Measurements from ENCODE around the gene FRMD3. TPM values are rescaled to one million over a fixed set of nuclear protein-coding genes. Genes with fewer than 3 reads are reported as not detected.

The FRMD3 gene
- total RNA-seq, 2 donors from 2014 or later, result 2.1 to 4.6 TPM

DNA sequence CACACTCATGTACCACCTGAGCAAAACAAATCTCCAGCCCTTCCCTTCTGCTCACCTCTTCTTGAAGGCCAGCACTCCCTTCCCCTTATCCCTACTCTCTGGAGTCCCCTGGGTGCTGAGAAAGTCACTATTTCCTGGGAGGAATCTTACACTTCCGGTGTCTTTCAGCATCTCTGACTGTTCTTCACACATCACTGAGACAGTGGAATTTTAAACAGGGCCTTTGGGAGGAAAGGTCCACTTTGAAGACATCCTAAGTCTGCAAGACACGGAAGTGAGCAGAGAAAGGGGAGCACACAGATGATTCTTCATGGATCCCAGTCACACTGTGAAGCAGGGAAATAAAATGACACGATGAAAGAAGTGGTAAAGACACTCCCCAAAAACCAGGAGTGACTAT is 25.6 kb downstream of the FRMD3 start:
- WGBS, 2 donors, result 83 to 88% methylated on average over 3 of the region's 3 CpGs
- no peaks in the 10 kb centered on the region for H3K9me3 ChIP-seq
- intact Hi-C loops (cut with DNase I), result no loop called here
- H3K36me3 ChIP-seq (replicated peaks in 1 of 2; ENCODE audit: insufficient read depth in 1 of 2, low read depth in 2 of 2), result no peaks in the 10 kb centered on the region
- H3K27ac ChIP-seq, result no peak overlapping the region
- ATAC-seq (no peak), DNase-seq (no peak)
- no peaks in the 10 kb centered on the region for H3K4me1 ChIP-seq
- no peak for TF ChIP-seq POLR2A (IDR thresholded peaks at IDR 0.05)
- TF ChIP-seq, protein P1, sequence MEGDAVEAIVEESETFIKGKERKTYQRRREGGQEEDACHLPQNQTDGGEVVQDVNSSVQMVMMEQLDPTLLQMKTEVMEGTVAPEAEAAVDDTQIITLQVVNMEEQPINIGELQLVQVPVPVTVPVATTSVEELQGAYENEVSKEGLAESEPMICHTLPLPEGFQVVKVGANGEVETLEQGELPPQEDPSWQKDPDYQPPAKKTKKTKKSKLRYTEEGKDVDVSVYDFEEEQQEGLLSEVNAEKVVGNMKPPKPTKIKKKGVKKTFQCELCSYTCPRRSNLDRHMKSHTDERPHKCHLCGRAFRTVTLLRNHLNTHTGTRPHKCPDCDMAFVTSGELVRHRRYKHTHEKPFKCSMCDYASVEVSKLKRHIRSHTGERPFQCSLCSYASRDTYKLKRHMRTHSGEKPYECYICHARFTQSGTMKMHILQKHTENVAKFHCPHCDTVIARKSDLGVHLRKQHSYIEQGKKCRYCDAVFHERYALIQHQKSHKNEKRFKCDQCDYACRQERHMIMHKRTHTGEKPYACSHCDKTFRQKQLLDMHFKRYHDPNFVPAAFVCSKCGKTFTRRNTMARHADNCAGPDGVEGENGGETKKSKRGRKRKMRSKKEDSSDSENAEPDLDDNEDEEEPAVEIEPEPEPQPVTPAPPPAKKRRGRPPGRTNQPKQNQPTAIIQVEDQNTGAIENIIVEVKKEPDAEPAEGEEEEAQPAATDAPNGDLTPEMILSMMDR (IDR thresholded peaks at IDR 0.05), result no peak
- no peak overlapping the region for H3K4me3 ChIP-seq
- no peaks in the 10 kb centered on the region for H3K27me3 ChIP-seq

DNA sequence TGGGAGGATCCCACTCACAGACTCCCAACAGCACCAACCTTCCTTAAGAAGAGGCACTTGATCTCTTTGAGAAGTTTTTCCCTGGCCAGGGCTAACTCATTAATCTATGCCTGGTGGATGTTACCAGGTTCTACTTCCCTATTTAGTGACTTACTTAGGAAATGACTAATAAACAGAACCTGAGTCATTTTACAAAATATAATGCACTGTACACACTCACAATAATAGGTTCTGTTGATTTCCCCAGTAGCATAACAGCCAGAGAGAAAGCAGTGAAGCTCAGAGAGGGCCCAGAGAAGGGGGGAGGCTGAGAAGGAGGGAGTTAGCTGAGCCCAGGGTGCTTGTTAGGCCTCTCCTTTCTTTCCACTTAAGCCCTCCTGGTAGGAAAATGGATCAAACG is 27.1 kb downstream of the FRMD3 start:
- no peak for ATAC-seq
- Histone ChIP-seq H3K27me3 (no peaks in the 10 kb centered on the region), H3K4me1 (no peaks in the 10 kb centered on the region), H3K9me3 (no peaks in the 10 kb centered on the region), H3K4me3 (no peak overlapping the region), H3K36me3 (replicated peaks in 1 of 2; ENCODE audit: insufficient read depth in 1 of 2, low read depth in 2 of 2) (no peaks in the 10 kb centered on the region), H3K27ac (no peak overlapping the region)
- 58 to 60% methylated on average over 1 of the region's 1 CpG for WGBS, 2 donors
- TF ChIP-seq, protein P1 (IDR thresholded peaks at IDR 0.05), result no peak
- no peak for TF ChIP-seq POLR2A (IDR thresholded peaks at IDR 0.05)
- intact Hi-C loops (cut with DNase I), result no loop called here
- no peak for DNase-seq

DNA sequence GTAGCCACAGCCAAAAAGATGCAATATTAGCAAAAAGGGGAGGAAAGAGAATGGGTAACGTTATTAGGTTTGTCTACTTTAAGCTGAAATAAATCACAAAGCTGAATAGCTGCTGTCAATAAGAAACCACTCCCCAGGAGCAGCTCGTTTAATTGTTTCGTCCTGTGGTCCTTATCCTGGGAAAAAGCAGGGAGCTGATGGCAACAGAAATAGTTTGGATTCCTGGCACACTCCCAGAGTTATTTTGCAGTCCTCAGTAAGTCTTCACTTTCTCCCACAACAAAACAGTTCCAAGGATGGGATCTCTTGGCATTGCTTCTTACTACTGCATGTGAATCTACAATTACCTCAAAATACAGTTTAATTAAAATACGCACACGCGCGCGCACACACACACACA is 28.8 kb downstream of the FRMD3 start:
- TF ChIP-seq, protein P1 (IDR thresholded peaks at IDR 0.05), result no peak
- no peak for TF ChIP-seq POLR2A (IDR thresholded peaks at IDR 0.05)
- Histone ChIP-seq H3K4me1 (no peaks in the 10 kb centered on the region), H3K27me3 (no peaks in the 10 kb centered on the region), H3K9me3 (no peaks in the 10 kb centered on the region), H3K27ac (no peak overlapping the region), H3K36me3 (replicated peaks in 1 of 2; ENCODE audit: insufficient read depth in 1 of 2, low read depth in 2 of 2) (no peaks in the 10 kb centered on the region), H3K4me3 (no peak overlapping the region)
- DNase-seq, result no peak
- intact Hi-C loops (cut with DNase I), result no loop called here
- WGBS, 2 donors, result 73 to 81% methylated on average over 8 of the region's 8 CpGs
- ATAC-seq, result no peak

DNA sequence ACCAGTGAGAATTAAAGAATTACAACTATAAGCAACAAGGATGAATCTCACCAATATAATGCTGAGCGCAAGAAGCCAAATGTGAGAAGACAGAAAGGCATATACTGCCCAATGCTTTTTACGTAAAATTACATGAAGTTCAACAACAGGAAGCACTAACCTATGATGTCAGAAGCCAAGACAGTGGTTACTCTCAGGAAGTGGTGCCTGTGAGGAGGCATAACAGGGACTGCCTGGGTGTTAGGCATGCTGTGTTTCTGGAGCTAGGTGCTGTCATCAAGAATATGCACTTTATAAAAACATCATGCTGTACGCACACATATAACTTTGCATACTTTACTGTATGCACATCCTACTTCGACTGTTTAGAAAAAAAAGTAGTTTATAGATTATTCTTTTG is 30.1 kb downstream of the FRMD3 start:
- H3K36me3 ChIP-seq (replicated peaks in 1 of 2; ENCODE audit: insufficient read depth in 1 of 2, low read depth in 2 of 2), result no peaks in the 10 kb centered on the region
- intact Hi-C loops (cut with DNase I), result no loop called here
- H3K27ac ChIP-seq, result no peak overlapping the region
- no peaks in the 10 kb centered on the region for H3K4me1 ChIP-seq
- WGBS, 2 donors, result 84 to 89% methylated on average over 4 of the region's 4 CpGs
- H3K27me3 ChIP-seq, result no peaks in the 10 kb centered on the region
- no peaks in the 10 kb centered on the region for H3K9me3 ChIP-seq
- H3K4me3 ChIP-seq, result no peak overlapping the region
- DNase-seq (no peak), ATAC-seq (no peak)
- TF ChIP-seq POLR2A (IDR thresholded peaks at IDR 0.05), result no peak
- TF ChIP-seq, protein P1 (IDR thresholded peaks at IDR 0.05), result no peak

DNA sequence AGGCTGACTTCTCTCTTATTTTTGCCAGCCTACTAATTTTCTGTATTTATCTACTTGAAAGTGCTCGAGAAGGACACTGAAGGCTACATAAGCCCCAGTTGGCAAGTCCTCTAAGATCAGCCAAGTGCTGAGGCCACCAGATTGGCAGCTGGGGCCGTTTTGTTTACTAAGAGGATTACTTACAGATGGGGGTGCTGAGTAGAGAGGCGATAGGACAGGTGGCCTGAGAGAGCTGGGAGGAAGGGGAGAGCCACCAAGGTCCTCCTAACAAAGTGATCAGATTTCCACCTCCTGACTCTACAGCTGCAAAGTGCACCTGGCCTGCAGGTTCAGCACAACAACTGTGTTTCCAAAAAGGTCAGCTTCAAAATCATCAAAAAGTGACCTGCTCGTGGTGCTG is 32.9 kb downstream of the FRMD3 start:
- ATAC-seq, result no peak
- H3K27me3 ChIP-seq, result no peaks in the 10 kb centered on the region
- H3K4me3 ChIP-seq, result no peak overlapping the region
- no peaks in the 10 kb centered on the region for H3K4me1 ChIP-seq
- TF ChIP-seq, protein P1 (IDR thresholded peaks at IDR 0.05), result no peak
- TF ChIP-seq POLR2A (IDR thresholded peaks at IDR 0.05), result no peak
- no peaks in the 10 kb centered on the region for H3K9me3 ChIP-seq
- no peaks in the 10 kb centered on the region for H3K36me3 ChIP-seq (replicated peaks in 1 of 2; ENCODE audit: insufficient read depth in 1 of 2, low read depth in 2 of 2)
- 41 to 56% methylated on average over 4 of the region's 4 CpGs for WGBS, 2 donors
- intact Hi-C loops (cut with DNase I), result no loop called here
- DNase-seq, result no peak
- H3K27ac ChIP-seq, result no peak overlapping the region

Data from body of pancreas (tissue), 4 donors.